CD4-positive, alpha-beta T cell treated with Interleukin-17A for 1 hour (primary cell): ENCODE measurements around the gene SLC25A34.

ENCODE experiments used
- DNase-seq: peaks from one replicate; pipeline ENCODE4 v3.0.0-alpha.2; 2020

The SLC25A34 gene

GRCh38 chr1:15714406-15715136, 21.5 kb upstream of the SLC25A34 start:
- DNase-seq = no peak

GRCh38 chr1:15717418-15718125, 18.5 kb upstream of the SLC25A34 start:
- DNase-seq = no peak

- DNase-seq = no peak
These were observed 17.9 kb upstream of the SLC25A34 start for GRCh38 chr1:15718199-15718601.

- no peak for DNase-seq
These were observed 16.5 kb upstream of the SLC25A34 start for GRCh38 chr1:15719381-15720120.

GRCh38 chr1:15720861-15721260, 15.2 kb upstream of the SLC25A34 start:
- no peak for DNase-seq

- no peak for DNase-seq
These were observed 13.6 kb upstream of the SLC25A34 start for GRCh38 chr1:15722411-15722810.

GRCh38 chr1:15722836-15723532, 13.1 kb upstream of the SLC25A34 start:
- no peak for DNase-seq

- no peak for DNase-seq
These were observed 12.3 kb upstream of the SLC25A34 start for GRCh38 chr1:15723631-15724246.

GRCh38 chr1:15724949-15725880, 10.8 kb upstream of the SLC25A34 start:
- no peak for DNase-seq

GRCh38 chr1:15726508-15726907, 9.6 kb upstream of the SLC25A34 start:
- DNase-seq = no peak

- DNase-seq = no peak
These were observed 9.0 kb upstream of the SLC25A34 start for GRCh38 chr1:15727021-15727420.

GRCh38 chr1:15727424-15727823, 8.6 kb upstream of the SLC25A34 start:
- DNase-seq = no peak

- no peak for DNase-seq
These were observed 8.1 kb upstream of the SLC25A34 start for GRCh38 chr1:15727866-15728534.

GRCh38 chr1:15728937-15729657, 7.0 kb upstream of the SLC25A34 start:
- DNase-seq = no peak

GRCh38 chr1:15730423-15730822, 5.6 kb upstream of the SLC25A34 start:
- DNase-seq = no peak

- no peak for DNase-seq
These were observed 5.1 kb upstream of the SLC25A34 start for GRCh38 chr1:15730936-15731335.

- no peak for DNase-seq
These were observed 4.0 kb upstream of the SLC25A34 start for GRCh38 chr1:15731735-15732685.

GRCh38 chr1:15732686-15733081, 3.4 kb upstream of the SLC25A34 start:
- no peak for DNase-seq

GRCh38 chr1:15733218-15733725, 2.8 kb upstream of the SLC25A34 start:
- no peak for DNase-seq
